ENCODE results near the gene AUTS2.

DNA sequence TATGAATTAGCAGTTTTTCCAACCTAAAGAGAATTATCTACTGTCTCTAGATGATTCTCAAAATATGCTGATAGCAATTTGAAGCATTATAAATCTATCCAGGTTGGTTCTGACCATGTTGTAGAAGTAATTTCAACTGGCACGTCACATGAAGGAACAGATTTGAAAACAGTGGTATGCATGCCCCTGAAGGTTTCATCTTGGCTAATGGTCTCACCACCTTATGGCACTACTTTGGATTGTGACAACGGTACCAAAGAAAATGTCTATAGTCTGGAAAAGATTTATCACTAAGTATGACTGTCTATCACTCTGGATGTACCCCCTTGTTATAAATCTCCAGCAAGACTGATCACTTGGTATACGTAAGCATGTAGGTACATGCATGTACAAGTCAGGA, 810.6 kb downstream of the AUTS2 start:
- TF ChIP-seq, protein P1, sequence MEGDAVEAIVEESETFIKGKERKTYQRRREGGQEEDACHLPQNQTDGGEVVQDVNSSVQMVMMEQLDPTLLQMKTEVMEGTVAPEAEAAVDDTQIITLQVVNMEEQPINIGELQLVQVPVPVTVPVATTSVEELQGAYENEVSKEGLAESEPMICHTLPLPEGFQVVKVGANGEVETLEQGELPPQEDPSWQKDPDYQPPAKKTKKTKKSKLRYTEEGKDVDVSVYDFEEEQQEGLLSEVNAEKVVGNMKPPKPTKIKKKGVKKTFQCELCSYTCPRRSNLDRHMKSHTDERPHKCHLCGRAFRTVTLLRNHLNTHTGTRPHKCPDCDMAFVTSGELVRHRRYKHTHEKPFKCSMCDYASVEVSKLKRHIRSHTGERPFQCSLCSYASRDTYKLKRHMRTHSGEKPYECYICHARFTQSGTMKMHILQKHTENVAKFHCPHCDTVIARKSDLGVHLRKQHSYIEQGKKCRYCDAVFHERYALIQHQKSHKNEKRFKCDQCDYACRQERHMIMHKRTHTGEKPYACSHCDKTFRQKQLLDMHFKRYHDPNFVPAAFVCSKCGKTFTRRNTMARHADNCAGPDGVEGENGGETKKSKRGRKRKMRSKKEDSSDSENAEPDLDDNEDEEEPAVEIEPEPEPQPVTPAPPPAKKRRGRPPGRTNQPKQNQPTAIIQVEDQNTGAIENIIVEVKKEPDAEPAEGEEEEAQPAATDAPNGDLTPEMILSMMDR (conservative IDR thresholded peaks at IDR 0.05 in 1 of 2, IDR thresholded peaks at IDR 0.05 in 1 of 2; ENCODE audit: low read depth in 1 of 2, low read length in 2 of 2) = no peak
- TF ChIP-seq EZH2 (IDR thresholded peaks at IDR 0.05; ENCODE audit: low read length, missing control alignments) = no peak
